Neuronal stem cell (in vitro differentiated cells): Measurements from ENCODE around the gene ZNF813.

ENCODE experiments used
- DNase-seq: peaks from one replicate; pipeline ENCODE4 v3.0.0-alpha.2; 2013; ENCODE audit warnings: low spot score
- H2AFZ ChIP-seq: one replicate; pipeline ENCODE4 v1.6.1; 2013; ENCODE audit warnings: mild to moderate bottlenecking, low read length, inconsistent platforms
- H2AK5ac ChIP-seq: 2 replicates; pipeline ENCODE4 v1.6.1; 2013; ENCODE audit warnings: low read depth, mild to moderate bottlenecking, inconsistent platforms, low read length, moderate library complexity, mixed read lengths
- H2BK120ac ChIP-seq: 2 replicates; pipeline ENCODE4 v1.6.1; 2013; ENCODE audit warnings: low read depth, mild to moderate bottlenecking, inconsistent platforms, low read length, moderate library complexity, mixed read lengths
- H2BK12ac ChIP-seq: one replicate; pipeline ENCODE4 v1.6.1; 2013; ENCODE audit warnings: low read length, inconsistent platforms
- H2BK15ac ChIP-seq: 2 replicates; pipeline ENCODE4 v1.6.1; 2013; ENCODE audit warnings: mild to moderate bottlenecking, low read length, inconsistent platforms, mixed read lengths
- H2BK5ac ChIP-seq: one replicate; pipeline ENCODE4 v1.6.1; 2013; ENCODE audit warnings: inconsistent platforms, mild to moderate bottlenecking, low read length, moderate library complexity
- H3K14ac ChIP-seq: one replicate; pipeline ENCODE4 v1.6.1; 2013; ENCODE audit warnings: low read length, inconsistent platforms
- H3K18ac ChIP-seq: 2 replicates; pipeline ENCODE4 v1.6.1; 2013; ENCODE audit warnings: low read length, inconsistent platforms
- H3K23ac ChIP-seq: 2 replicates; pipeline ENCODE4 v1.6.1; 2013; ENCODE audit warnings: low read depth, mild to moderate bottlenecking, mixed read lengths, low read length, inconsistent platforms; ENCODE audit not compliant: poor library complexity
- H3K27ac ChIP-seq: replicated peaks from 3 replicates; pipeline ENCODE4 v1.5.1; 2013; ENCODE audit warnings: low read length, inconsistent platforms
- H3K27me3 ChIP-seq, 3 experiments: 2 replicates each; pipeline ENCODE4 v1.6.1; 2013; ENCODE audit warnings: low read length in 3 of 3, mild to moderate bottlenecking in 2 of 3, inconsistent platforms in 1 of 3, low read depth in 1 of 3, mixed read lengths in 1 of 3, moderate library complexity in 1 of 3; ENCODE audit not compliant: control insufficient read depth in 3 of 3, insufficient read depth in 3 of 3
- H3K36me3 ChIP-seq, 2 donors: replicated peaks in 1 of 2; 2 replicates each; pipeline ENCODE4 v1.6.1; 2013; ENCODE audit warnings: low read length in 2 of 2; ENCODE audit not compliant: control insufficient read depth in 2 of 2, insufficient read depth in 2 of 2
- H3K4ac ChIP-seq: 2 replicates; pipeline ENCODE4 v1.6.1; 2013; ENCODE audit warnings: inconsistent platforms, mild to moderate bottlenecking, low read length, moderate library complexity
- H3K4me1 ChIP-seq, 2 donors: 1 replicate in 1 of 2; 2 replicates in 1 of 2; pipeline ENCODE4 v1.6.1; 2013; ENCODE audit warnings: low read length in 2 of 2, low read depth in 1 of 2; ENCODE audit not compliant: control insufficient read depth in 2 of 2, insufficient read depth in 1 of 2
- H3K4me2 ChIP-seq: one replicate; pipeline ENCODE4 v1.6.1; 2013; ENCODE audit warnings: mild to moderate bottlenecking, low read length, inconsistent platforms; ENCODE audit not compliant: insufficient read depth, poor library complexity, severe bottlenecking
- H3K4me3 ChIP-seq, 2 donors: 2 replicates each; pipeline ENCODE4 v1.5.1; 2013; ENCODE audit warnings: low read length in 2 of 2, mild to moderate bottlenecking in 2 of 2, inconsistent platforms in 1 of 2, moderate library complexity in 1 of 2
- H3K79me1 ChIP-seq: one replicate; pipeline ENCODE4 v1.6.1; 2013; ENCODE audit warnings: low read depth, mild to moderate bottlenecking, inconsistent platforms, low read length, moderate library complexity
- H3K9ac ChIP-seq: one replicate; pipeline ENCODE4 v1.6.1; 2013; ENCODE audit warnings: mild to moderate bottlenecking, low read depth, low read length, inconsistent platforms; ENCODE audit not compliant: poor library complexity
- H3K9me3 ChIP-seq, 2 donors: replicated peaks in 1 of 2; 2 replicates each; pipeline versions ENCODE3 to v1.6.1; 2013; ENCODE audit warnings: low read length in 2 of 2, mild to moderate bottlenecking in 2 of 2, inconsistent platforms in 1 of 2, low read depth in 1 of 2, mixed read lengths in 1 of 2, moderate library complexity in 1 of 2; ENCODE audit not compliant: control insufficient read depth in 2 of 2, insufficient read depth in 1 of 2
- H4K8ac ChIP-seq: one replicate; pipeline ENCODE4 v1.6.1; 2013; ENCODE audit warnings: low read depth, mild to moderate bottlenecking, inconsistent platforms, low read length, moderate library complexity
- H4K91ac ChIP-seq: one replicate; pipeline ENCODE4 v1.6.1; 2013; ENCODE audit warnings: low read length, low read depth, mild to moderate bottlenecking, inconsistent platforms; ENCODE audit not compliant: poor library complexity
- WGBS, 2 donors: extraction: QIAGEN DNeasy Blood & Tissue Kit; methylation state at CpG; one replicate each; pipeline ENCODE4 v1.1.7; 2013; ENCODE audit warnings: missing lambda C conversion rate in 2 of 2, mixed read lengths in 1 of 2; ENCODE audit not compliant: insufficient read length in 2 of 2, insufficient replicate concordance in 1 of 2; ENCODE audit errors: extremely low coverage in 2 of 2; 5-methylcytosine and 5-hydroxymethylcytosine counted together

ZNF813 gene

DNA sequence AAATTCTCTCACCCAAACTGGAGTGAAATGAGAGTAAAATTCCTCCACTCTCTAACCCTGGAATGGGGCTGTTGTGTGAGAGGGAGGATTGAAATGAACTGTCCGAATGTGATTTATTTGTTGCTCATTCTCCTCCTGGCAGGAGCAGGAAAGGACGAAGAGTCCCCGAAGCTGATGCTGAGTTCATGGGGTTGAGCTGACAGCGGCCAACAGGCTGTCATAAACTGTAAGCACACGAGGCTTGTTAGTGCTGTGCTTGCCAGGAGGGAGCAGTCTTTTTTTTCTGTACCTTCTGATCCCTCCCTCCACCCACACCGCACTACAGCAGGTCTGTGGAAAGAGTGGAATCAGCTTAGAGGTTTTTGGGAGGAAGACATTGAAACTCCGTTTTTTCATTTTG, 37.4 kb downstream of the ZNF813 start:
- Histone ChIP-seq H4K91ac (no peak overlapping the region), H3K14ac (no peak overlapping the region), H2BK12ac (no peak overlapping the region), H2BK5ac (no peak overlapping the region), H3K4me1 (peaks cover 3 to 5% of the 10 kb centered on the region in 2 donors), H4K8ac (no peak overlapping the region), H3K4me2 (no peak overlapping the region), H3K79me1 (no peaks in the 10 kb centered on the region), H3K36me3 (no peaks in the 10 kb centered on the region), H2AFZ (peak overlapping the region; percentile 12), H2BK120ac (no peak overlapping the region), H3K23ac (no peak overlapping the region), H3K4me3 (no peak overlapping the region), H3K18ac (no peak overlapping the region), H2AK5ac (no peak overlapping the region), H3K9me3 (no peaks in the 10 kb centered on the region), H2BK15ac (no peak overlapping the region), H3K27ac (no peak overlapping the region), H3K4ac (no peak overlapping the region), H3K9ac (no peak overlapping the region), H3K27me3 (no peaks in the 10 kb centered on the region)
- DNase-seq = no peak
- no CpG with 5 or more reads among the region's 7 CpGs for WGBS, 2 donors

DNA sequence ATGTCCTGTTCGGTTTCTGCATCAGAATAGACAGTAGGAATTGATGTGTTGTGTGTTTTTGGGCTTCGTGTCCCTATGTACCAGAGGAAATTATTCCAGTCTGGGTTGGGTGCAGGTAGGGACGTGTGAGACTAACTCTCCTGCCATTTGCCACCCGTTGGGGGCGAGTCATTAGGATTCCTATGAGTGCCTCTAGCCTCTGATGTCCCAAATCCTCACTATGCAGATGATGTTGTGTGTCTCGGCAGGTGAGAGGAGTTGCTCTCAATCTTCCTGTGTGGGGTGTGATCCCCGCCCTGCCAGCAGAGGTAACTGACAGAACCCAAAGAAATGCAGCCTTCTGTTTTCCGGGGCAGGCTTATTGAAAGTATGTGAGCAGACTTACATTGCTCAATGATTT, 39.2 kb downstream of the ZNF813 start:
- Histone ChIP-seq H3K18ac (no peak overlapping the region), H3K36me3 (no peaks in the 10 kb centered on the region), H2AK5ac (no peak overlapping the region), H3K4me2 (no peak overlapping the region), H3K9me3 (no peaks in the 10 kb centered on the region), H4K8ac (no peak overlapping the region), H3K27ac (no peak overlapping the region), H3K27me3 (no peaks in the 10 kb centered on the region), H4K91ac (no peak overlapping the region), H2BK120ac (no peak overlapping the region), H2BK12ac (no peak overlapping the region), H3K9ac (no peak overlapping the region), H2BK5ac (no peak overlapping the region), H3K4me1 (peaks cover 3 to 5% of the 10 kb centered on the region in 2 donors), H3K4ac (no peak overlapping the region), H3K79me1 (no peaks in the 10 kb centered on the region), H2BK15ac (no peak overlapping the region), H3K14ac (no peak overlapping the region), H3K4me3 (no peak overlapping the region), H3K23ac (no peak overlapping the region), H2AFZ (no peak overlapping the region)
- no CpG with 5 or more reads among the region's 8 CpGs for WGBS, 2 donors
- DNase-seq = no peak

GRCh38 chr19:53507523-53508442, 40.2 kb downstream of the ZNF813 start:
- Histone ChIP-seq H3K4me3 (no peak overlapping the region), H3K4me2 (no peak overlapping the region), H3K9me3 (no peaks in the 10 kb centered on the region), H3K4ac (no peak overlapping the region), H4K8ac (no peak overlapping the region), H3K14ac (no peak overlapping the region), H3K79me1 (no peaks in the 10 kb centered on the region), H3K4me1 (peaks cover 3 to 5% of the 10 kb centered on the region in 2 donors), H2AFZ (no peak overlapping the region), H3K23ac (no peak overlapping the region), H2BK12ac (no peak overlapping the region), H4K91ac (no peak overlapping the region), H3K27ac (no peak overlapping the region), H2BK5ac (no peak overlapping the region), H3K27me3 (no peaks in the 10 kb centered on the region), H3K18ac (no peak overlapping the region), H3K36me3 (no peaks in the 10 kb centered on the region), H2AK5ac (no peak overlapping the region), H3K9ac (no peak overlapping the region), H2BK15ac (no peak overlapping the region), H2BK120ac (no peak overlapping the region)
- DNase-seq = no peak
- WGBS, 2 donors = no CpG with 5 or more reads among the region's 17 CpGs

- Histone ChIP-seq H4K91ac (no peak overlapping the region), H3K14ac (no peak overlapping the region), H2AK5ac (no peak overlapping the region), H3K4ac (no peak overlapping the region), H2AFZ (no peak overlapping the region), H3K9ac (no peak overlapping the region), H3K4me2 (no peak overlapping the region), H3K23ac (no peak overlapping the region), H2BK120ac (no peak overlapping the region), H3K4me3 (no peak overlapping the region), H2BK12ac (no peak overlapping the region), H4K8ac (no peak overlapping the region), H3K27ac (no peak overlapping the region), H3K4me1 (peaks cover under 1 to 3% of the 10 kb centered on the region in 2 donors), H3K27me3 (no peaks in the 10 kb centered on the region), H3K79me1 (no peaks in the 10 kb centered on the region), H2BK5ac (no peak overlapping the region), H3K36me3 (no peaks in the 10 kb centered on the region), H3K18ac (no peak overlapping the region), H3K9me3 (no peaks in the 10 kb centered on the region), H2BK15ac (no peak overlapping the region)
- WGBS, 2 donors = no CpG with 5 or more reads among the region's 3 CpGs
- no peak for DNase-seq
Measured at GRCh38 chr19:53509443-53509842, 41.9 kb downstream of the ZNF813 start.
